ENCODE measurements around the gene UBASH3B. TPM values are rescaled to one million over a fixed set of nuclear protein-coding genes. Genes with fewer than 3 reads are reported as not detected.

UBASH3B gene
- total RNA-seq, 4 donors from 2014 or later, result 9.9 to 36.3 (median 24.3) TPM

DNA sequence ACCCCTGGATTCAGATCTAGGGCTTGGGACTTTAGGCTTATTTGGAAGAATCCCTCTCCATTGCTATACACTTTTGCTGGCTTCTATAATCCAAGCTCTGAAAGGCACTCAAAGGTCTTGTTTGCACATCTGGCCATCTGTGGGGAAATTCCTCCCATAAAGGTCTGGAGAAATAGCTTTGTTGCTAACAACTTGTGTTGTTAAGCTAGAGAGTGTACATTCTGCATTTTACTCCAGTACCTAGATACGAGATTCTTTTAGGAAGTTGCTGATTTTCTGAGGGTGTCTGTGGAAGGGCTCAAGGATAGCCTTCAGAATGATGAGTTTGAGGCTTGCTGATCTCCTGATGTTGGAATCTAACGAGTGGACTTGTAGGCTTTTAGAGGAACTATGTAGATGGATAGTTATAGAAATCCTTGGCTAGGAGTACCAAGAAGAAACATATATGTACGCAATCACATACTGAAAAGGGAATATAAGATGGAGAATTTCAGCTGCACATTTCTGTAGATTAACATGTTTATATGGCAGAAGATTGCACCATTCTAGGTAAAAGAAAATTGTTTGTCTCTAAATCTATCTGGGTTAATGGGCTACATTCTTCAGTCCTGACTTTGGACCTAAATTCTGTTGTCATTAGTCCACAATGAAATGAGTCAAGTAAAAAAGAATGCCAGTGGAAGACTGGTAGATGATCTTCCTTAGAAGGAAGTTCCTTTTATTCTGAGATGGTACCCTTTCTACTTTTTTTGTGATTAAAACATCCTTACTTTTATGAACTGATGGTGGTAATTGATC, 51.0 kb downstream of the UBASH3B start:
- DNase-seq (ENCODE audit: low spot score) (no peak), ATAC-seq (ENCODE audit: low FRiP score) (no peak)
- TF ChIP-seq, protein P1, sequence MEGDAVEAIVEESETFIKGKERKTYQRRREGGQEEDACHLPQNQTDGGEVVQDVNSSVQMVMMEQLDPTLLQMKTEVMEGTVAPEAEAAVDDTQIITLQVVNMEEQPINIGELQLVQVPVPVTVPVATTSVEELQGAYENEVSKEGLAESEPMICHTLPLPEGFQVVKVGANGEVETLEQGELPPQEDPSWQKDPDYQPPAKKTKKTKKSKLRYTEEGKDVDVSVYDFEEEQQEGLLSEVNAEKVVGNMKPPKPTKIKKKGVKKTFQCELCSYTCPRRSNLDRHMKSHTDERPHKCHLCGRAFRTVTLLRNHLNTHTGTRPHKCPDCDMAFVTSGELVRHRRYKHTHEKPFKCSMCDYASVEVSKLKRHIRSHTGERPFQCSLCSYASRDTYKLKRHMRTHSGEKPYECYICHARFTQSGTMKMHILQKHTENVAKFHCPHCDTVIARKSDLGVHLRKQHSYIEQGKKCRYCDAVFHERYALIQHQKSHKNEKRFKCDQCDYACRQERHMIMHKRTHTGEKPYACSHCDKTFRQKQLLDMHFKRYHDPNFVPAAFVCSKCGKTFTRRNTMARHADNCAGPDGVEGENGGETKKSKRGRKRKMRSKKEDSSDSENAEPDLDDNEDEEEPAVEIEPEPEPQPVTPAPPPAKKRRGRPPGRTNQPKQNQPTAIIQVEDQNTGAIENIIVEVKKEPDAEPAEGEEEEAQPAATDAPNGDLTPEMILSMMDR (IDR thresholded peaks at IDR 0.05), result no peak

DNA sequence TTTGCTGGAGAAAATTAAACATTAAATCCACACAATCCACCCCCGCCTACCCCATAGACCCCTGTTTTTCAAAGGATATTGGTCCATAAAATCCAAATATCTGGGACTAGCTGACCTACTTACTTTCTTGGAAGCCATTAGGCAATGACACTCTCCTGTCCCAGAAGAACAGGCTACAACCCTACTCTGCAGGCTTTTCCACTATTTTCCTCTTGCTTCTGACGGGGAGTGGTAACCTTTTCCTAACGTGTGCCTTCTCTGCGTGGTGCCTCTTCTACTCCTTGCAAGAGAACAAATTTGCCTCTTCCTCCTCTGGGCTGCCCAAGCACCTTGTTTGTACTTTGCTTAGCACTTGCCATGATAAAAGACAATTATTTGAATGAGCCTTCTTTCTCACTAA, 51.6 kb downstream of the UBASH3B start:
- DNase-seq (ENCODE audit: low spot score) (no peak), ATAC-seq (ENCODE audit: low FRiP score) (no peak)
- TF ChIP-seq, protein P1 (IDR thresholded peaks at IDR 0.05), result no peak

DNA sequence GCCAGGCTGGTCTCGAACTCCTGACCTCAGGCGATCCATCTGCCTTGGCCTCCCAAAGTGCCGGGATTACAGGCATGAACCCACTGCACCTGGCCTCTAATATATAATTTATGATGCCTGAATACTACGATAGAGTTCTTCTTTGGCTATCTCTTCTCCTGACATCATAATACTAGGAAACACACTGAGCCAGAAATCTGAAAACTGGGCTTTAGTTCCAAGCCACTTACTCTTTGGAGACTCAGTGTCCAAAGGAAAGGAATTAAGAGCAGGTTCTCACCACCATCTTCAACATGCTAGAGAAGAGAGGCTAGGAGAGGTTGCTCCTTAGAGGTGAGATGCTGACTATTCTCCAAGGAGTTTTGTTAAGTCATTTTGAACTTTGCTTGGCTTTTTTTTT, 52.4 kb downstream of the UBASH3B start:
- DNase-seq (ENCODE audit: low spot score) (no peak), ATAC-seq (ENCODE audit: low FRiP score) (no peak)
- TF ChIP-seq, protein P1 (IDR thresholded peaks at IDR 0.05), result no peak

DNA sequence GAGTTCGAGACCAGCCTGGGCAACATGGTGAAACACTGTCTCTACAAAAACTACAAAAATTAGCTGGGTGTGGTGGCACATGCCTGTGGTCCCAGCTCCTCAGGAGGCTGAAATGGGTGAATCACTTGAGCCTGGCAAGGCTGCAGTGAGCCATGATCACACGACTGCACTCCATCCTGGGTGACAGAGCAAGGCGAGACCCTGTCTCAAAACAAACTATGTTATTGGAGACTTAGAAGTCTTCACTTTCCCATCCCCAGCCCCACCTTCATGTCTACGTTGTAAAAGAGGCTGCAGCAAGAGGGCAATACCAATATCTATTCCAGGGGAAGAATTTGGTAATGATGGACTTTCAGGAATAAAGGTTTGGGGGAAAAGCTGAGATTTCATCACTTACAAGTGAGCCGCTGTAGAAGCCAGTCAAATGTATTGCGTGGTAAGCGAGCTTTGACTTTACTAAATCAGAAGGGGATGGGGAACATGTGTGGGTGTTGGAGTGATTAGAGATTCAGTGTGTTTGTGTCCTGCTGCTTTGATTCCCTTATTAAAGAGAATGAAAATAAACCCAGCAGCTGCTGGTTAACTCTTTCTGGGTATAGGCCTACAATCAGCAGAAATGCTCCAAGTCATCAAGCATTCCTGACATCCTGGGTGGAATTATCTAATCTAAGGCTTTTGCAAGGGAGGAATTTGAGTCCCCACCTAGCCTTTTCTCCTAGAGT, 53.7 kb downstream of the UBASH3B start:
- ATAC-seq (ENCODE audit: low FRiP score), result no peak
- TF ChIP-seq, protein P1 (IDR thresholded peaks at IDR 0.05), result no peak
- DNase-seq (ENCODE audit: low spot score), result no peak

DNA sequence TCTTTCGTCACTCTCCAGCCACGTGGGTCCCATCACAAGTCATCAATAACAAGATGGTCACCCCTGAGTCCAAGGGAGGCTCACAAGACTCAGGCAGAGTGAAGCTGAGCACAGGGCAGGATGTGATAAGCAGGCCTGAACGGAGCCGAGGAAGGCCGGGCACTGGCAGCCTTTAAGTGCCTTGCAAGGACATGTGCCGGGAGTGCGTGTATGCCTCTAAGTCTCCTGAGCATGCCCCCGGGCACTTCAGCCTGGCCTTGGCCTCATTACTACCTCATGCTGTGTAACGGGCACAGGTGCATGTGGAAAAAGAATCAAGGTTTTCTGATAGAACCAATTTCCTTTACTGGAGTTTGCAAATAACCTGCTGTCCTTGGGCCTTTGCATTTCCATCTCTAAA, 55.8 kb downstream of the UBASH3B start:
- DNase-seq (ENCODE audit: low spot score) (no peak), ATAC-seq (ENCODE audit: low FRiP score) (no peak)
- TF ChIP-seq, protein P1 (IDR thresholded peaks at IDR 0.05), result no peak

DNA sequence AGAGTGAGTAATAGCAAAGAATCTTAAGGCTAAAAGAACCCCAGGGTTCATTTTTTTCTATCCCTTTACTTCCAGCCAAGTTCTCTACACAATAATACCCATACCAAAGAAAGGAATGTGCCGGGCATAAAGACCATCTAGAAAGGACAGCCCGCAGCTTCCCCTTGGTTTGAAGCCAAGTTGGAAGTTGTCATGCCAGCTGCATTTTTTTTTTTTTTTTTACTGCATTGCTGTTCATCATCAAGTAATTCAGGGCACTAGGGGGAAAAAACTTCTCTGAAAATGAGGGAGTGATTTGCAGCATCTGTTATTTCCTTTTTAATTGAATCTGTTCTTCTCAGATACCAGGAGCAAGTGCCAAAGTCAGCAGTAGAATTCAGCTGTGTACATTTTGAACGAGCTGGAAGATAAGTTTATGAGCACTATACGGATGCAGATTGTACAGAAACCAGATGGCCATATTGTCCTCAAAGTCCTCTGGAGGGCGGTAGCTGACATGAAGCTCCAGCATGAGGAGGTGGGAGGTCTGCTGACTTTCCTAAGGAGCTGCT, 56.4 kb downstream of the UBASH3B start:
- DNase-seq (ENCODE audit: low spot score) (no peak), ATAC-seq (ENCODE audit: low FRiP score) (no peak)
- TF ChIP-seq, protein P1 (IDR thresholded peaks at IDR 0.05), result no peak

Measured in omental fat pad (tissue), 4 donors.